OCI-LY7 (cell line): ENCODE results near the gene HSPA5.
"Not testable (repeated sequence)": the region's sequence is repeated elsewhere in the genome, so short reads cannot be mapped to it uniquely, and the experiment has no call there.

ENCODE experiments used
- EZH2phosphoT487 ChIP-seq: fragments of 200-600 bp; sonication (generic); IDR thresholded peaks from 2 replicates; pipeline ENCODE4 v1.6.1; 2018; ENCODE audit warnings: low read depth, borderline replicate concordance, mild to moderate bottlenecking, mixed run types, antibody characterized with exemption, low read length, moderate library complexity, mixed read lengths
- TF ChIP-seq, protein P1 (sequence below): fragments of 200-600 bp; sonication (generic); conservative IDR thresholded peaks from 2 replicates; pipeline ENCODE4 v1.5.1; 2014; ENCODE audit warnings: mild to moderate bottlenecking, antibody characterized with exemption, low read length, moderate library complexity, mixed read lengths

DNA sequence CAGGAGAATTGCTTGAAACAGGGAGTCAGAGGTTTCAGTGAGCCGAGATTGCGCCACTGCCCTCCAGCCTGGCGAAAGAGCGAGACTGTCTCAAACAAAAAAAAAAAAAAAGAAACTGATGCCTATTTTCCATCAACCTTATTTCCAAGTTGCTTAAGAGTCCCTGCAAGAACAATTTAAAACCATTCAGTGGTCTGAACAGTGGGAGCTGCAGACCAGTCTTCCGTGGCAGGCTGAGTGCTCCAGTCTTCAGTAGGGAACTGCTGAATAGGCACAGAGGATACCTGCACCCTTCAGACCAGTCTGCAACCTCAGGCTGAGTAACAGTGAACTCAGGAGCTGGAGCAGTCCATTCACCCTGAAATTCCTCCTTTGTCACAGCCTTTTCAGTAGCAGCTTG is 46.7 kb downstream of the HSPA5 start:
- TF ChIP-seq, protein P1, sequence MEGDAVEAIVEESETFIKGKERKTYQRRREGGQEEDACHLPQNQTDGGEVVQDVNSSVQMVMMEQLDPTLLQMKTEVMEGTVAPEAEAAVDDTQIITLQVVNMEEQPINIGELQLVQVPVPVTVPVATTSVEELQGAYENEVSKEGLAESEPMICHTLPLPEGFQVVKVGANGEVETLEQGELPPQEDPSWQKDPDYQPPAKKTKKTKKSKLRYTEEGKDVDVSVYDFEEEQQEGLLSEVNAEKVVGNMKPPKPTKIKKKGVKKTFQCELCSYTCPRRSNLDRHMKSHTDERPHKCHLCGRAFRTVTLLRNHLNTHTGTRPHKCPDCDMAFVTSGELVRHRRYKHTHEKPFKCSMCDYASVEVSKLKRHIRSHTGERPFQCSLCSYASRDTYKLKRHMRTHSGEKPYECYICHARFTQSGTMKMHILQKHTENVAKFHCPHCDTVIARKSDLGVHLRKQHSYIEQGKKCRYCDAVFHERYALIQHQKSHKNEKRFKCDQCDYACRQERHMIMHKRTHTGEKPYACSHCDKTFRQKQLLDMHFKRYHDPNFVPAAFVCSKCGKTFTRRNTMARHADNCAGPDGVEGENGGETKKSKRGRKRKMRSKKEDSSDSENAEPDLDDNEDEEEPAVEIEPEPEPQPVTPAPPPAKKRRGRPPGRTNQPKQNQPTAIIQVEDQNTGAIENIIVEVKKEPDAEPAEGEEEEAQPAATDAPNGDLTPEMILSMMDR: not testable (repeated sequence)
- TF ChIP-seq EZH2phosphoT487: not testable (repeated sequence)
